ENCODE data around the gene OSBPL1A.

GRCh38 chr18:24239341-24239740 is 158.3 kb downstream of the OSBPL1A start:
- TF ChIP-seq POLR2AphosphoS5 (IDR thresholded peaks at IDR 0.05; ENCODE audit: low read depth, low read length) (no peak), POLR2A (IDR thresholded peaks at IDR 0.05; ENCODE audit: low read depth, low read length) (no peak), TAF1 (IDR thresholded peaks at IDR 0.05; ENCODE audit: borderline replicate concordance, low read depth, low read length) (no peak)
